RWPE2 (cell line): Measurements from ENCODE around the gene TTC23L.
A peak's percentile ranks its signal among the peaks of the same experiment; 100 is the strongest.

Experiments used
- ATAC-seq: fragments of 200-7000 bp; cut with Tn5 transposase; 3 replicates; pipeline ENCODE4 v1.9.1; 2021; ENCODE audit warnings: low read depth
- DNase-seq: peaks from one replicate; pipeline ENCODE4 v3.0.0-alpha.2; 2020; ENCODE audit warnings: low spot score
- H3K27ac ChIP-seq: fragments of 450-650 bp; 2 replicates; pipeline ENCODE4 v1.5.1; 2017; ENCODE audit warnings: mild to moderate bottlenecking; ENCODE audit not compliant: poor library complexity, severe bottlenecking
- H3K27me3 ChIP-seq: fragments of 250-450 bp; sonication (Bioruptor Pico); 2 replicates; pipeline ENCODE4 v1.5.1; 2021; ENCODE audit warnings: mild to moderate bottlenecking, moderate library complexity; ENCODE audit not compliant: insufficient read depth, poor library complexity, severe bottlenecking
- H3K36me3 ChIP-seq: fragments of 250-450 bp; sonication (Bioruptor Pico); 2 replicates; pipeline ENCODE4 v1.5.1; 2020; ENCODE audit warnings: low read depth, mild to moderate bottlenecking, moderate library complexity
- H3K4me1 ChIP-seq: fragments of 250-450 bp; sonication (Bioruptor Pico); 2 replicates; pipeline ENCODE4 v1.5.1; 2021; ENCODE audit warnings: mild to moderate bottlenecking, moderate library complexity; ENCODE audit not compliant: insufficient read depth, poor library complexity, severe bottlenecking
- H3K4me3 ChIP-seq: fragments of 250-450 bp; sonication (Bioruptor Pico); 2 replicates; pipeline ENCODE4 v1.5.1; 2021; ENCODE audit warnings: mild to moderate bottlenecking, moderate library complexity; ENCODE audit not compliant: severe bottlenecking
- H3K9me3 ChIP-seq: fragments of 250-450 bp; sonication (Bioruptor Pico); 2 replicates; pipeline ENCODE4 v1.5.1; 2021; ENCODE audit warnings: mild to moderate bottlenecking, moderate library complexity; ENCODE audit not compliant: severe bottlenecking
- TF ChIP-seq, protein P1 (sequence below): fragments of 450-650 bp; IDR thresholded peaks from one replicate; pipeline ENCODE4 v1.5.1; 2017; ENCODE audit warnings: mild to moderate bottlenecking, moderate library complexity; ENCODE audit not compliant: poor library complexity, severe bottlenecking

The TTC23L gene

DNA sequence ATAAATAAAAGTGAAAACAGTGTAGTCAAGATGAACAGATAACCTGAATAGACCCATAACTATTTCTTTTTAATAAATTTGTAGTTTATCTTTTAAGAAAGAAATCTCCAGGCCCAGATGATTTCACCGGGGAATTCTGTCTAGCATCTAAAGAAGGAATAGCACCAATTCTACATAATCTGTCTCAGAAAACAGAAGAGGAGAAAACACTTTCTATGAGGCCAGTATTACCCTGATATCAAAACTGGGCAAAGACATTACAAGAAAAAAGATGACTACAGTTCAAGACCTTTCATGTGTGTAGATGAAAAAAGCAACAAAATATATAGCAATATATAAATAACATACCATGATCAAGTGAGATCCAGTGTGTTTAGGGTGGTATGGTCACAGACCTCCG is 31.4 kb downstream of the TTC23L start:
- no peaks in the 10 kb centered on the region for H3K4me1 ChIP-seq

DNA sequence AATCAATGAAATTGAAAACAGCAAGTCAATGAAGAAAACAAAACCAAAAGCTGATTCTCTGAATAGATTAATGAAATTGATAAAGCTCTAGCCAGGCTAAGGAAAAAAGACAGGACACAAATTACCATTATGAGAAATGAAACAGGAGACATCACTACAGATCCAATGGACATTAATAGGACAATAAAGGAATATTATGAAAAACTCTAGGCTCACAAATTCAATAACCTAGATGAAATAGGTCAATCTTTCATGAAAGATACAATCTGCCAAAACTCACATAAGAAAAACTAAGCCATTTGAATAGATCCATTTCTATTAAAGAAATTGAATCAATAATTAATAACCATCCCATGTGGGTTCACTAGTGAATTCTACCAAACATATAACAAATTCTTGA is 37.3 kb downstream of the TTC23L start:
- Histone ChIP-seq H3K4me1 (no peaks in the 10 kb centered on the region), H3K27ac (no peak overlapping the region)
- ATAC-seq: no peak

More for the DNA sequence above, 31.4 kb downstream of the TTC23L start:
- Histone ChIP-seq H3K9me3 (no peaks in the 10 kb centered on the region), H3K27me3 (no peaks in the 10 kb centered on the region), H3K27ac (no peak overlapping the region), H3K4me3 (no peak overlapping the region), H3K36me3 (no peaks in the 10 kb centered on the region)
- ATAC-seq: no peak
- no peak for DNase-seq
- TF ChIP-seq, protein P1, sequence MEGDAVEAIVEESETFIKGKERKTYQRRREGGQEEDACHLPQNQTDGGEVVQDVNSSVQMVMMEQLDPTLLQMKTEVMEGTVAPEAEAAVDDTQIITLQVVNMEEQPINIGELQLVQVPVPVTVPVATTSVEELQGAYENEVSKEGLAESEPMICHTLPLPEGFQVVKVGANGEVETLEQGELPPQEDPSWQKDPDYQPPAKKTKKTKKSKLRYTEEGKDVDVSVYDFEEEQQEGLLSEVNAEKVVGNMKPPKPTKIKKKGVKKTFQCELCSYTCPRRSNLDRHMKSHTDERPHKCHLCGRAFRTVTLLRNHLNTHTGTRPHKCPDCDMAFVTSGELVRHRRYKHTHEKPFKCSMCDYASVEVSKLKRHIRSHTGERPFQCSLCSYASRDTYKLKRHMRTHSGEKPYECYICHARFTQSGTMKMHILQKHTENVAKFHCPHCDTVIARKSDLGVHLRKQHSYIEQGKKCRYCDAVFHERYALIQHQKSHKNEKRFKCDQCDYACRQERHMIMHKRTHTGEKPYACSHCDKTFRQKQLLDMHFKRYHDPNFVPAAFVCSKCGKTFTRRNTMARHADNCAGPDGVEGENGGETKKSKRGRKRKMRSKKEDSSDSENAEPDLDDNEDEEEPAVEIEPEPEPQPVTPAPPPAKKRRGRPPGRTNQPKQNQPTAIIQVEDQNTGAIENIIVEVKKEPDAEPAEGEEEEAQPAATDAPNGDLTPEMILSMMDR: no peak

DNA sequence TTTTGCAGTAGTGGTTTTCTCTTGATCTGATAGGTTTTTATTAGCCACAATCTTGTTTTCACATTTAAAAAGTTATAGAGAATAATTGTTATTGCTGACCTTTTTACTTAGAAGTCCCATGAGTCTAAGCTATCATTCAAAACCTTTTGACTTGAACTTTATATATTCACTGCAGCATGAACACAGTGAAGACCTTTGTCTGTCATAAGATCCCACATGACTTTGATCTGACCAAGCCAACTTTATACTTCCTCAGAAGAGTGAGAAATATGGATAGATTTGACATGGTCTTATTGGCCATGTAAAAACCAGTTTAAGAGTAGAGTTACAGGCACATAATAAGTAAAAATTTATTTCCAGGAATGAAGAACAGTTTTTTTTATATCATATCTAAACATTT is 42.3 kb downstream of the TTC23L start:
- DNase-seq: no peak
- TF ChIP-seq, protein P1: no peak
- no peak for ATAC-seq
- Histone ChIP-seq H3K36me3 (no peaks in the 10 kb centered on the region), H3K9me3 (peaks cover 7% of the 10 kb centered on the region), H3K27me3 (no peaks in the 10 kb centered on the region), H3K4me1 (no peaks in the 10 kb centered on the region), H3K27ac (no peak overlapping the region), H3K4me3 (no peak overlapping the region)

More for the DNA sequence above, 37.3 kb downstream of the TTC23L start:
- no peak overlapping the region for H3K4me3 ChIP-seq
- peaks cover 8% of the 10 kb centered on the region for H3K9me3 ChIP-seq
- no peaks in the 10 kb centered on the region for H3K27me3 ChIP-seq
- H3K36me3 ChIP-seq: no peaks in the 10 kb centered on the region
- DNase-seq: no peak
- TF ChIP-seq, protein P1: no peak

DNA sequence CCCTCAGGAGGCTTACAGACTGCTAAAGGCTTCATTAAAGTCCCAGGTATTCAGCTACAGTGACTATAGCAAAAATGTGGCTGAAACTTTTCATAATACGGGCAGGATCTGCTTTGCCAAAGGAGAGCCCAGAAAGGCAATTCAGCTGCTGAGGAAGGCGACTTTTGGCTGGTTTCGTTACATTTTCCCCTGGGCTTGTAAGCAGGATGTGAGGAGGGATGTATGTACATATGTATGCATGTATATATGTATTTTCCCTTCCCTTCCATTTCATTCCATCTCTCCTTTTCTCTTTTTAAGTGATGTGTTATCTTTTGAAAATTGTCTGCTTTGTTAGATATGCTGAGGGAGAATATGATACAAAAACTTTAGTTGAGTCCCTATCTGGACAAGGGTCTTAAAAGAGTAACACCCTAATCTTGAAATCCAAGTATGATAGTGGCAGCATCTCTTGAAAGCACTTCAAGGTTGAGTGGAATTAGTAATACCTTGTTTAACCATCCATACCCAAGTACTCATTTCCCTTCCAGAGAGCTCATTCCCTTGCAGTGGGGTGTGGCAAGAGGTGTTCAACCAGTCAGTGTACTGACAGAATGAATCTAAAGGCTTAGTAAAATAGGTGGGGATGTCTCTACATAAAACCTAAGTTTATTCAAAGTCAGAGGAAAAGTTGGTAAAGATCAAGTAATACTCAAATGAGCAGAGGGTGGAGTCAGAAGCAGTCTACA is 47.6 kb downstream of the TTC23L start:
- H3K4me3 ChIP-seq: no peak overlapping the region
- ATAC-seq: peak; percentile 31; the same call in 1 of the 3 replicates
- no peaks in the 10 kb centered on the region for H3K27me3 ChIP-seq
- H3K27ac ChIP-seq: no peak overlapping the region
- no peaks in the 10 kb centered on the region for H3K4me1 ChIP-seq
- no peaks in the 10 kb centered on the region for H3K36me3 ChIP-seq
- H3K9me3 ChIP-seq: no peaks in the 10 kb centered on the region
- DNase-seq: no peak
- TF ChIP-seq, protein P1: no peak

DNA sequence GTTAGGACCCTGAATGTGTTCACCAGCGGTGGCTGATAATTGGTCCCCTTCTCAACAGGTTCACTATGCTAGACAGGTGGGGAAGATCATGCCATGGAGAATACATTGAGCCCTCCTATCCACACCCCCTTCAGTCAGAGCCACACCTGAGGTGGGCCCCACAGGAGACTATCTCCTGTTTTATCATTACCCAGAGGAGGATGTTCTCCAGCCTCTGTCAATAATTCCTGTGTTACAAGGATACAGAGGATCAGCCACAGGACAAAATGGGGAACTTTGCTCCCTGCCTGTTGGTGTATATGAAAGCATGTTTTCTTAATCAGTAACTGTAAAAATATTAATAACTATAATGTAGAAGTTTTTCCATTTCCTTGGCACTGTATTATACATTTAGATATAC is 50.4 kb downstream of the TTC23L start:
- Histone ChIP-seq H3K4me3 (no peak overlapping the region), H3K36me3 (no peaks in the 10 kb centered on the region), H3K4me1 (no peaks in the 10 kb centered on the region), H3K27me3 (no peaks in the 10 kb centered on the region), H3K27ac (no peak overlapping the region), H3K9me3 (no peaks in the 10 kb centered on the region)
- TF ChIP-seq, protein P1: no peak
- DNase-seq: no peak
- no peak for ATAC-seq
